Measurements from ENCODE around the gene SOX15.

SOX15 gene

DNA sequence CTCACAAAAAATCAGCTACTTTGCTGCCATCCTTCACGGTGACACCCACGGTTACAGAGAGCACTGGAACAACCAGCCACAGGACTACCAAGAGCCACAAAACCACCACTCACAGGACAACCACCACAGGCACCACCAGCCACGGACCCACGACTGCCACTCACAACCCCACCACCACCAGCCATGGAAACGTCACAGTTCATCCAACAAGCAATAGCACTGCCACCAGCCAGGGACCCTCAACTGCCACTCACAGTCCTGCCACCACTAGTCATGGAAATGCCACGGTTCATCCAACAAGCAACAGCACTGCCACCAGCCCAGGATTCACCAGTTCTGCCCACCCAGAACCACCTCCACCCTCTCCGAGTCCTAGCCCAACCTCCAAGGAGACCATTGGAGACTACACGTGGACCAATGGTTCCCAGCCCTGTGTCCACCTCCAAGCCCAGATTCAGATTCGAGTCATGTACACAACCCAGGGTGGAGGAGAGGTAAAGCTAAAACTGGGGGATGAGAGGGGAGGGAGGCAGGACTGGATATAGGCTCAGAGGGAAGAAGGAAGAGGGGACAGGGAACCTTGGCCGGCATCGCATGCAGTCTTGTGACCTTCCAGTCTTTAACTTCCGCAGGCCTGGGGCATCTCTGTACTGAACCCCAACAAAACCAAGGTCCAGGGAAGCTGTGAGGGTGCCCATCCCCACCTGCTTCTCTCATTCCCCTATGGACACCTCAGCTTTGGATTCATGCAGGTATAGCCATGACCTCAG, 9.9 kb downstream of the SOX15 start (continued):
- TF ChIP-seq TOX (CRISPR knock-in tag; IDR thresholded peaks at IDR 0.05; ENCODE audit: borderline replicate concordance) (no peak), ZNF8 (CRISPR knock-in tag; IDR thresholded peaks at IDR 0.05) (no peak), CREB5 (CRISPR knock-in tag; IDR thresholded peaks at IDR 0.05; ENCODE audit: low read depth) (no peak), ZC3H10 (CRISPR knock-in tag; IDR thresholded peaks at IDR 0.05) (no peak)
- TF ChIP-seq, protein P1, sequence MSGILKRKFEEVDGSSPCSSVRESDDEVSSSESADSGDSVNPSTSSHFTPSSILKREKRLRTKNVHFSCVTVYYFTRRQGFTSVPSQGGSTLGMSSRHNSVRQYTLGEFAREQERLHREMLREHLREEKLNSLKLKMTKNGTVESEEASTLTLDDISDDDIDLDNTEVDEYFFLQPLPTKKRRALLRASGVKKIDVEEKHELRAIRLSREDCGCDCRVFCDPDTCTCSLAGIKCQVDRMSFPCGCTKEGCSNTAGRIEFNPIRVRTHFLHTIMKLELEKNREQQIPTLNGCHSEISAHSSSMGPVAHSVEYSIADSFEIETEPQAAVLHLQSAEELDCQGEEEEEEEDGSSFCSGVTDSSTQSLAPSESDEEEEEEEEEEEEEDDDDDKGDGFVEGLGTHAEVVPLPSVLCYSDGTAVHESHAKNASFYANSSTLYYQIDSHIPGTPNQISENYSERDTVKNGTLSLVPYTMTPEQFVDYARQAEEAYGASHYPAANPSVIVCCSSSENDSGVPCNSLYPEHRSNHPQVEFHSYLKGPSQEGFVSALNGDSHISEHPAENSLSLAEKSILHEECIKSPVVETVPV (CRISPR knock-in tag; IDR thresholded peaks at IDR 0.05) = no peak

- TF ChIP-seq TCF4 (CRISPR knock-in tag; IDR thresholded peaks at IDR 0.05; ENCODE audit: borderline replicate concordance) = no peak
- no peak for TF ChIP-seq ZC3H10 (CRISPR knock-in tag; IDR thresholded peaks at IDR 0.05)
- TF ChIP-seq CSDC2 (CRISPR knock-in tag; IDR thresholded peaks at IDR 0.05) = no peak
- TF ChIP-seq ZNF8 (CRISPR knock-in tag; IDR thresholded peaks at IDR 0.05) = 0 out of 2 replicates have a peak, but pooled peaks have one; percentile 43
- TF ChIP-seq RARB (CRISPR knock-in tag; IDR thresholded peaks at IDR 0.05) = 0 out of 2 replicates have a peak, but pooled peaks have one; percentile 6
- TF ChIP-seq PATZ1 (CRISPR knock-in tag; IDR thresholded peaks at IDR 0.05; ENCODE audit: borderline replicate concordance) = peak; percentile 90; the same call in 1 of the 2 replicates
- TF ChIP-seq, protein P2, sequence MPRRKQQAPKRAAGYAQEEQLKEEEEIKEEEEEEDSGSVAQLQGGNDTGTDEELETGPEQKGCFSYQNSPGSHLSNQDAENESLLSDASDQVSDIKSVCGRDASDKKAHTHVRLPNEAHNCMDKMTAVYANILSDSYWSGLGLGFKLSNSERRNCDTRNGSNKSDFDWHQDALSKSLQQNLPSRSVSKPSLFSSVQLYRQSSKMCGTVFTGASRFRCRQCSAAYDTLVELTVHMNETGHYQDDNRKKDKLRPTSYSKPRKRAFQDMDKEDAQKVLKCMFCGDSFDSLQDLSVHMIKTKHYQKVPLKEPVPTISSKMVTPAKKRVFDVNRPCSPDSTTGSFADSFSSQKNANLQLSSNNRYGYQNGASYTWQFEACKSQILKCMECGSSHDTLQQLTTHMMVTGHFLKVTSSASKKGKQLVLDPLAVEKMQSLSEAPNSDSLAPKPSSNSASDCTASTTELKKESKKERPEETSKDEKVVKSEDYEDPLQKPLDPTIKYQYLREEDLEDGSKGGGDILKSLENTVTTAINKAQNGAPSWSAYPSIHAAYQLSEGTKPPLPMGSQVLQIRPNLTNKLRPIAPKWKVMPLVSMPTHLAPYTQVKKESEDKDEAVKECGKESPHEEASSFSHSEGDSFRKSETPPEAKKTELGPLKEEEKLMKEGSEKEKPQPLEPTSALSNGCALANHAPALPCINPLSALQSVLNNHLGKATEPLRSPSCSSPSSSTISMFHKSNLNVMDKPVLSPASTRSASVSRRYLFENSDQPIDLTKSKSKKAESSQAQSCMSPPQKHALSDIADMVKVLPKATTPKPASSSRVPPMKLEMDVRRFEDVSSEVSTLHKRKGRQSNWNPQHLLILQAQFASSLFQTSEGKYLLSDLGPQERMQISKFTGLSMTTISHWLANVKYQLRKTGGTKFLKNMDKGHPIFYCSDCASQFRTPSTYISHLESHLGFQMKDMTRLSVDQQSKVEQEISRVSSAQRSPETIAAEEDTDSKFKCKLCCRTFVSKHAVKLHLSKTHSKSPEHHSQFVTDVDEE (CRISPR knock-in tag; IDR thresholded peaks at IDR 0.05) = no peak
- TF ChIP-seq BACH2 (CRISPR knock-in tag; IDR thresholded peaks at IDR 0.05; ENCODE audit: borderline replicate concordance) = no peak
- 0 out of 2 replicates have a peak, but pooled peaks have one; percentile 12 for TF ChIP-seq ZFP3 (CRISPR knock-in tag; IDR thresholded peaks at IDR 0.05)
- TF ChIP-seq OSR1 (CRISPR knock-in tag; IDR thresholded peaks at IDR 0.05) = no peak
- no peak for TF ChIP-seq SNAI2 (CRISPR knock-in tag; IDR thresholded peaks at IDR 0.05)
- TF ChIP-seq PPARA (CRISPR knock-in tag; IDR thresholded peaks at IDR 0.05; ENCODE audit: borderline replicate concordance) = no peak
- peak; percentile 29; the same call in 1 of the 2 replicates for TF ChIP-seq ARNTL (CRISPR knock-in tag; IDR thresholded peaks at IDR 0.05; ENCODE audit: borderline replicate concordance, low read depth)
- no peak for TF ChIP-seq ZNF565 (CRISPR knock-in tag; conservative IDR thresholded peaks at IDR 0.05; ENCODE audit: low read depth)
- TF ChIP-seq ISL1 (CRISPR knock-in tag; IDR thresholded peaks at IDR 0.05) = peak; percentile 9; the same call in 1 of the 2 replicates
- TF ChIP-seq ESRRG (CRISPR knock-in tag; IDR thresholded peaks at IDR 0.05) = peak; percentile 86
- TF ChIP-seq GLIS3 (CRISPR knock-in tag; IDR thresholded peaks at IDR 0.05) = peak; percentile 71
- TF ChIP-seq, protein P1 (CRISPR knock-in tag; IDR thresholded peaks at IDR 0.05) = peak; percentile 91; the same call in 1 of the 2 replicates
- TF ChIP-seq ZNF70 (CRISPR knock-in tag; IDR thresholded peaks at IDR 0.05) = no peak
- TF ChIP-seq TOX (CRISPR knock-in tag; IDR thresholded peaks at IDR 0.05; ENCODE audit: borderline replicate concordance) = peak; percentile 82
- peak; percentile 94 for TF ChIP-seq CREB5 (CRISPR knock-in tag; IDR thresholded peaks at IDR 0.05; ENCODE audit: low read depth)
- TF ChIP-seq, protein P3, sequence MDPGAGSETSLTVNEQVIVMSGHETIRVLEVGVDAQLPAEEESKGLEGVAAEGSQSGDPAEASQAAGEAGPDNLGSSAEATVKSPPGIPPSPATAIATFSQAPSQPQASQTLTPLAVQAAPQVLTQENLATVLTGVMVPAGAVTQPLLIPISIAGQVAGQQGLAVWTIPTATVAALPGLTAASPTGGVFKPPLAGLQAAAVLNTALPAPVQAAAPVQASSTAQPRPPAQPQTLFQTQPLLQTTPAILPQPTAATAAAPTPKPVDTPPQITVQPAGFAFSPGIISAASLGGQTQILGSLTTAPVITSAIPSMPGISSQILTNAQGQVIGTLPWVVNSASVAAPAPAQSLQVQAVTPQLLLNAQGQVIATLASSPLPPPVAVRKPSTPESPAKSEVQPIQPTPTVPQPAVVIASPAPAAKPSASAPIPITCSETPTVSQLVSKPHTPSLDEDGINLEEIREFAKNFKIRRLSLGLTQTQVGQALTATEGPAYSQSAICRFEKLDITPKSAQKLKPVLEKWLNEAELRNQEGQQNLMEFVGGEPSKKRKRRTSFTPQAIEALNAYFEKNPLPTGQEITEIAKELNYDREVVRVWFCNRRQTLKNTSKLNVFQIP (CRISPR knock-in tag; IDR thresholded peaks at IDR 0.05; ENCODE audit: borderline replicate concordance, low read depth) = no peak; the same call in 1 of the 2 replicates
- TF ChIP-seq ZFP30 (CRISPR knock-in tag; IDR thresholded peaks at IDR 0.05) = peak; percentile 5
- ATAC-seq = peak; percentile 62
Observed at GRCh38 chr17:7579001-7579833, 10.7 kb downstream of the SOX15 start, which contains the start of gene CD68. TSS of gene CD68 (plus strand) at chr17:7579638. CDS start at chr17:7579678, 40 bp downstream.
